Thyroid gland (tissue), 4 donors: Measurements from ENCODE around the gene SEMA5B. TPM values are rescaled to one million over a fixed set of nuclear protein-coding genes. Genes with fewer than 3 reads are reported as not detected.

Experiments
- DNase-seq, 2 donors: peaks; one replicate each; pipeline ENCODE4 v3.0.0-alpha.2; 2019
- H3K27ac ChIP-seq, 3 donors: fragments of 200-600 bp; sonication (generic); 1 replicate in 2 of 3; 2 replicates in 1 of 3; pipeline ENCODE4 v1.5.1; 2016 to 2019; ENCODE audit warnings: mild to moderate bottlenecking in 1 of 3, moderate library complexity in 1 of 3
- H3K27me3 ChIP-seq: fragments of 200-600 bp; sonication (generic); one replicate; pipeline ENCODE4 v1.5.1; 2019
- H3K36me3 ChIP-seq, 2 donors: fragments of 200-600 bp; sonication (generic); one replicate each; pipeline ENCODE4 v1.5.1; 2016 to 2019
- H3K4me1 ChIP-seq, 2 donors: fragments of 200-600 bp; sonication (generic); one replicate each; pipeline ENCODE4 v1.5.1; 2017 to 2019
- H3K4me3 ChIP-seq, 3 donors: fragments of 200-600 bp; sonication (generic); replicated peaks in 1 of 3; 1 replicate in 2 of 3; 2 replicates in 1 of 3; pipeline ENCODE4 v1.5.1; 2016; ENCODE audit warnings: mild to moderate bottlenecking in 1 of 3
- H3K9me3 ChIP-seq: fragments of 200-600 bp; sonication (generic); one replicate; pipeline ENCODE4 v1.5.1; 2017
- CTCF ChIP-seq, 6 experiments: fragments of 200-600 bp in 3 of 6; fragments of 450-650 bp in 3 of 6; sonication (generic) in 3 of 6; IDR thresholded peaks; one replicate each; pipeline ENCODE4 v1.5.1; 2016 to 2019; ENCODE audit warnings: antibody characterized with exemption in 6 of 6, mild to moderate bottlenecking in 2 of 6, inconsistent platforms in 1 of 6, moderate library complexity in 1 of 6
- POLR2A ChIP-seq, 2 donors: fragments of 450-650 bp; IDR thresholded peaks; one replicate each; pipeline ENCODE4 v1.6.1; 2017; ENCODE audit warnings: antibody characterized with exemption in 2 of 2, mild to moderate bottlenecking in 2 of 2, moderate library complexity in 1 of 2
- WGBS, 2 donors: methylation state at CpG; one replicate each; pipeline ENCODE4 v1.1.5; 2017; 5-methylcytosine and 5-hydroxymethylcytosine counted together
- intact Hi-C: fragments of 100-400 bp; cut with DNase I; formaldehyde crosslinking; loops from one replicate; pipeline ENCODE4 v1.15.1; 2023
- total RNA-seq, 4 donors: library from RNA; depleted of rRNA; stranded (reverse); fragments of >200 nt; gene quantifications; one replicate each; pipeline ENCODE4 v1.2.3, GENCODE V29; 2016

The SEMA5B gene
- total RNA-seq, 4 donors from 2014 or later, result 0.56 to 5.3 (median 0.63) TPM

GRCh38 chr3:123064914-123065313 is 37.4 kb upstream of the SEMA5B start:
- no peaks in the 10 kb centered on the region for H3K27me3 ChIP-seq
- no peak for TF ChIP-seq POLR2A (IDR thresholded peaks at IDR 0.05)
- TF ChIP-seq CTCF (IDR thresholded peaks at IDR 0.05), result no peak
- intact Hi-C loops, result no loop called here
- H3K4me1 ChIP-seq, result peaks cover 17 to 20% of the 10 kb centered on the region in 2 donors
- DNase-seq, result no peak
- no peaks in the 10 kb centered on the region for H3K9me3 ChIP-seq
- H3K4me3 ChIP-seq, result no peak overlapping the region
- 44 to 67% methylated on average over 1 of the region's 1 CpG for WGBS, 2 donors
- H3K36me3 ChIP-seq, result no peaks in the 10 kb centered on the region
- no peak overlapping the region for H3K27ac ChIP-seq

- intact Hi-C loops, result no loop called here
Observed at GRCh38 chr3:123064506-123064905, 36.9 kb upstream of the SEMA5B start.

GRCh38 chr3:123063034-123063433 is 35.5 kb upstream of the SEMA5B start:
- intact Hi-C loops, result no loop called here
- Histone ChIP-seq H3K27me3 (no peaks in the 10 kb centered on the region), H3K9me3 (no peaks in the 10 kb centered on the region), H3K4me1 (peaks cover 6 to 7% of the 10 kb centered on the region in 2 donors), H3K4me3 (no peak overlapping the region), H3K36me3 (no peaks in the 10 kb centered on the region), H3K27ac (no peak overlapping the region)
- TF ChIP-seq CTCF (IDR thresholded peaks at IDR 0.05) (no peak), POLR2A (IDR thresholded peaks at IDR 0.05) (no peak)
- DNase-seq, result no peak
- 90 to 91% methylated on average over 6 of the region's 6 CpGs for WGBS, 2 donors

More at GRCh38 chr3:123064506-123064905, 36.9 kb upstream of the SEMA5B start:
- H3K4me3 ChIP-seq, result no peak overlapping the region
- TF ChIP-seq CTCF (IDR thresholded peaks at IDR 0.05), result no peak
- TF ChIP-seq POLR2A (IDR thresholded peaks at IDR 0.05), result no peak
- H3K27ac ChIP-seq, result no peak overlapping the region
- DNase-seq, result no peak
- no peaks in the 10 kb centered on the region for H3K36me3 ChIP-seq
- peaks cover 17 to 20% of the 10 kb centered on the region in 2 donors for H3K4me1 ChIP-seq
- no peaks in the 10 kb centered on the region for H3K27me3 ChIP-seq
- 96 to 99% methylated on average over 4 of the region's 4 CpGs for WGBS, 2 donors
- H3K9me3 ChIP-seq, result no peaks in the 10 kb centered on the region

DNA sequence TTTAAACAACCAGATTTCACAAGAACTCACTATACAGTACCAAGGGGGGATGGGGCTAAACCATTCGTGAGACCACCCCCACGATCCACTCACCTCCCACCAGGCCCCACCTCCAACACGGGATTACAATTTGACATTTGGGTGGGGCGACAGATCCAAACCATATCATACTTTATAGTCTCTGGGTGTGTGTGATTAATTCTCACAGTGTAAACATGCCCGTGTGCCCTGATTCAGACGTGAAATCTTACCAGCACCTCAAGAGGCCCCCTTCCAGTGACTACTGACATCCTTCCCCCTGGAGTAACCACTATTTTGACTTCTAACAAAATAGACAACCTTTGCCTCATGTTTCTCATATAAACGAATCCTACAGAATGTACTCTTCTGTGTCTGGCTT is 34.3 kb upstream of the SEMA5B start:
- TF ChIP-seq POLR2A (IDR thresholded peaks at IDR 0.05), result no peak
- TF ChIP-seq CTCF (IDR thresholded peaks at IDR 0.05), result no peak
- DNase-seq, result no peak
- H3K4me1 ChIP-seq, result peaks cover 0 to 4% of the 10 kb centered on the region in 2 donors
- intact Hi-C loops, result no loop called here
- no peak overlapping the region for H3K27ac ChIP-seq
- H3K27me3 ChIP-seq, result no peaks in the 10 kb centered on the region
- H3K4me3 ChIP-seq, result no peak overlapping the region
- no peaks in the 10 kb centered on the region for H3K36me3 ChIP-seq
- 84 to 86% methylated on average over 7 of the region's 7 CpGs for WGBS, 2 donors
- no peaks in the 10 kb centered on the region for H3K9me3 ChIP-seq

DNA sequence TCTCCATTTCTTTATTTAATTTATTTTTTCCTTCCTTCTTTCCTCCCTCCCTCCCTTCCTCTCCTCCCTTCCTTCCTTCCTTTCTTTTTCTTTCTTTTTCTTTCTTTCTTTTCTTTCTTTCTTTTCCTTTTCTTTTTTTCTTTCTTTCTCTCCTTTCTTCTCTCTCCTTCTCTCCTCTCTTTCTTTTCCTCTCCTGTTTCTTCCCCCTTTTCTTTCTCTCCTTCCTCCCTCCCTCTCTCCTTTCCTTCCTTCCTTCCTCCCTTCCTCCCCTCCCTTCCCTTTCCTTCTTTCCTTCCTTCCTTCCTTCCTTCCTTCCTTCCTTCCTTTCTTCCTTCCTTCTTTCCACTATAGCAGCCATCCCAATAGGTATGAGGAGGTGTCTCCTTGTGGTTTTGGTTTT is 32.5 kb upstream of the SEMA5B start:
- TF ChIP-seq CTCF (IDR thresholded peaks at IDR 0.05) (no peak), POLR2A (IDR thresholded peaks at IDR 0.05) (no peak)
- Histone ChIP-seq H3K27me3 (no peaks in the 10 kb centered on the region), H3K9me3 (no peaks in the 10 kb centered on the region), H3K27ac (no peak overlapping the region), H3K36me3 (no peaks in the 10 kb centered on the region), H3K4me1 (no peaks in the 10 kb centered on the region), H3K4me3 (no peak overlapping the region)
- no peak for DNase-seq
- intact Hi-C loops, result no loop called here
